ENCODE results near the gene C2CD3. TPM values are rescaled to one million over a fixed set of nuclear protein-coding genes. Genes with fewer than 3 reads are reported as not detected.

The C2CD3 gene
- total RNA-seq, 3 donors from 2014 or later: 28.9 to 32.4 (median 29.8) TPM

- no peak for DNase-seq
- no peaks in the 10 kb centered on the region for H3K27me3 Mint-ChIP-seq (ENCODE audit: low read depth)
- peaks cover 9% of the 10 kb centered on the region for H3K36me3 Mint-ChIP-seq (ENCODE audit: insufficient read depth)
- no peaks in the 10 kb centered on the region for H3K9me3 Mint-ChIP-seq
- H3K4me3 Mint-ChIP-seq: no peak overlapping the region
- H3K4me1 Mint-ChIP-seq (ENCODE audit: low read depth): peaks cover 18% of the 10 kb centered on the region
- ATAC-seq: no peak
Observed at GRCh38 chr11:74175920-74176319, 5.1 kb upstream of the C2CD3 start.

- H3K27me3 Mint-ChIP-seq (ENCODE audit: low read depth): no peaks in the 10 kb centered on the region
- no peak overlapping the region for H3K4me3 Mint-ChIP-seq
- peaks cover 13% of the 10 kb centered on the region for H3K36me3 Mint-ChIP-seq (ENCODE audit: insufficient read depth)
- H3K4me1 Mint-ChIP-seq (ENCODE audit: low read depth): peaks cover 11% of the 10 kb centered on the region
- DNase-seq: no peak
- ATAC-seq: no peak
- H3K9me3 Mint-ChIP-seq: no peaks in the 10 kb centered on the region
Observed at GRCh38 chr11:74171997-74172396, 1.2 kb upstream of the C2CD3 start.

DNA sequence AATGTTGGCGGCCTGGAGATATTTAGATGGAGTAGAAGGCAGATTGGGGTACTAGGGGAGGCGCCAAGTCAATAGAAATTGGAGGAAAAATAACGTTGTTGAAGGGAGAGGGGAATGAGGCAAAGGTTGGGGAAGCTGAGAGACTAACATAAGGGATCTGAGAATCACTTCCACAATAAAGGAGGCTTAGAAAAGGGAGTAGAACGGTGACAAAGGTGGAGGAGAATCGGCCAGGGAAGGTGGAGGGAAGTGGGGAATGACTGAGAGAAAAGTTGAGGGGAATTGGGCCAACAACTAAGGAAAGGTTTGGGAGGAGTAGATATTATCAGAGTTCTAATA, 797 bp upstream of the C2CD3 start:
- no peak for ATAC-seq
- H3K9me3 Mint-ChIP-seq: no peaks in the 10 kb centered on the region
- H3K27me3 Mint-ChIP-seq (ENCODE audit: low read depth): no peaks in the 10 kb centered on the region
- no peak overlapping the region for H3K4me3 Mint-ChIP-seq
- DNase-seq: no peak
- peaks cover 17% of the 10 kb centered on the region for H3K36me3 Mint-ChIP-seq (ENCODE audit: insufficient read depth)
- H3K4me1 Mint-ChIP-seq (ENCODE audit: low read depth): peaks cover 14% of the 10 kb centered on the region

DNA sequence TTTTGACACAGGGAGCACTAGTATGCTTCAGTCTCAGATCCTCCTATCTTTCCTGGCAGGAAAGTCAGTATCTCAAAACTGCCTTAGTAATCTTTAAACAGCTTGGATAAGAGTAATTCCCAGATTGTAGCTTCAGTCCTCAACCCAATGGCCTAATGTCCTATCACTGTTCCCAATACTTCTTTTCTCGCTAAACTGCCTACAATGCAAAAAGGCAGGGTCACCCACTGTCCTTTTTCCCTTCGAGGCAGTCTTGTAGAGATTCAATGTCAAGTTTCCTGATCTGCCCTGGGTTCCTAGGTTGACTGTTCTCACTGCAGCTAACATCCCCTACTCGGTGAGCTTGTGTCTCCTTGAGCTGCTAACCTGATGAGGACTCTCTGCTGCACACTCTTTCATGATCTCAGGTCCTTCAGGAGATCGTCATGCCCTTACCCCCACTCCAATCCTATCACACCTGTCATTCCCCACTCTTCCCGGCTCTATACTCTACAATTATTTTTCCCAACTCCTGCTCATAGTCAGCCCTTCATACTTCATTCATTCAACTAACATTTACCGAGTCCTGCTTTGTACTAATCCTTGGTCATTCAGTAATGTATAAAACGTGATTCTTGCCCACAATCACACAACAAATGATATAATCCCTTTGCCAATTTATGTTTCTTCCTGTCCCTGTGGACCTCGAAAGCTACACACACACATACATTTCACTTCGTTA, 904 bp downstream of the C2CD3 start:
- Mint-ChIP-seq H3K36me3 (ENCODE audit: insufficient read depth) (peaks cover 24% of the 10 kb centered on the region), H3K27me3 (ENCODE audit: low read depth) (no peaks in the 10 kb centered on the region), H3K9me3 (no peaks in the 10 kb centered on the region), H3K4me1 (ENCODE audit: low read depth) (peaks cover 14% of the 10 kb centered on the region), H3K4me3 (no peak overlapping the region)
- ATAC-seq (no peak), DNase-seq (no peak)

DNA sequence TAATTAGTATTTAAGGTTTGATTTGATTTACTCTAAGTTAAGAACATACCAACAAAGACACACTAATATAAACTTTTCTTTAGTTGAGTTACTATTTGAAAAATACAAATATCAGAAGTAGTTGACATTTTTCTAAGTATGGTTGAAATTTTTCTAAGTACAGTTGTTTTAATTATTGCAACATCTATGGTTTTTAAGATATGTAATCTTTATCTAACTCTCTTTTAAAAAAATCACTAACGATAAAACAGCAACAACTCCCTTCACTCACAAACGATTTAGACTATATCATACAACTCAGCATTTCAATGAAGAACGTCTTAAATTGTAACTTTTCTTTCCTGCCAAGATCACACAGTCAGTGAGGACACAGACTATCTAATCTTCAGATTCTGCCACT, 2.0 kb downstream of the C2CD3 start:
- no peak for DNase-seq
- Mint-ChIP-seq H3K36me3 (ENCODE audit: insufficient read depth) (peaks cover 24% of the 10 kb centered on the region), H3K9me3 (no peaks in the 10 kb centered on the region), H3K4me1 (ENCODE audit: low read depth) (peaks cover 10% of the 10 kb centered on the region), H3K4me3 (no peak overlapping the region), H3K27me3 (ENCODE audit: low read depth) (no peaks in the 10 kb centered on the region)
- no peak for ATAC-seq

DNA sequence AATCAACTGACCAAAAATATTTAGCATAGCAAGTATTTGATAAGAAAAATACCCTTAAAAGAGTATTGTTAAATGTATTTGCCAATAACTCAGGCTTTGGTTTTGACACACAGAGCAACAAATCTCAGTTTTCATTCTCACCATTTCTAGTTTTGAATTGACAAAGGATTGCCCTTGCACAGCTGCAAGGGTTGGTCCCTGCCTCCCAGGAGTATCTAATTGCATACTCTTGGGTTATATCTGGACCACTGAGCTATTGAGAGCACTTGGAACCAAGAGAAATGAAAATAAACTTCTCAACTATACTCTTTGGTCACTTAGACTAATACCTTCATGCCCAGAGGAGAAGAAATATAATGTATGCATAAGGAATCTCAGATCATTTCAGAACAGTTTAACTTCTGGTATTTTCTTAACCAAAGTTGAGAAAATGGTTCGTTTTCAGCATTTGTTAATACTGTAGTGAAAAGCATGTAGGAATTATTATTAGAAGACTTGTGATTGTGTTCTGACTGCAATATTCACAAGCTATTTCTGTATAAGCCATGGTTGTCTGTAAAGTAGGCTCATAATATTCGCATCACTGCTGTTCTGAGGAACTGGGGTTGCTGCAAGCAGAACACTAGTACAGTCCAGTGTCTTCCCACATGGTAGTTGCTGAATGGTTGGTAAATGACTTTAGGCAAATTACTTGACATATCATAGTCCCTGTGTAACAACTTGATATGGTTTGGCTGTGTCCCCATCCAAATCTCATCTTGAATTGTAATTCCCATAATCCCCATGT, 7.9 kb downstream of the C2CD3 start:
- Mint-ChIP-seq H3K4me3 (no peak overlapping the region), H3K4me1 (ENCODE audit: low read depth) (peaks cover 15% of the 10 kb centered on the region), H3K9me3 (no peaks in the 10 kb centered on the region), H3K36me3 (ENCODE audit: insufficient read depth) (peaks cover 41% of the 10 kb centered on the region), H3K27me3 (ENCODE audit: low read depth) (no peaks in the 10 kb centered on the region)
- DNase-seq (no peak), ATAC-seq (no peak)

- DNase-seq: no peak
- no peak for ATAC-seq
- H3K27me3 Mint-ChIP-seq (ENCODE audit: low read depth): no peaks in the 10 kb centered on the region
- H3K4me1 Mint-ChIP-seq (ENCODE audit: low read depth): peaks cover 13% of the 10 kb centered on the region
- no peaks in the 10 kb centered on the region for H3K9me3 Mint-ChIP-seq
- H3K4me3 Mint-ChIP-seq: no peak overlapping the region
- H3K36me3 Mint-ChIP-seq (ENCODE audit: insufficient read depth): peaks cover 37% of the 10 kb centered on the region
Observed at GRCh38 chr11:74159642-74160041, 11.2 kb downstream of the C2CD3 start.

- H3K4me1 Mint-ChIP-seq (ENCODE audit: low read depth): peaks cover 9% of the 10 kb centered on the region
- ATAC-seq: no peak
- H3K9me3 Mint-ChIP-seq: no peaks in the 10 kb centered on the region
- H3K4me3 Mint-ChIP-seq: no peak overlapping the region
- peaks cover 39% of the 10 kb centered on the region for H3K36me3 Mint-ChIP-seq (ENCODE audit: insufficient read depth)
- no peaks in the 10 kb centered on the region for H3K27me3 Mint-ChIP-seq (ENCODE audit: low read depth)
- DNase-seq: no peak
Observed at GRCh38 chr11:74157169-74157568, 13.6 kb downstream of the C2CD3 start.

DNA sequence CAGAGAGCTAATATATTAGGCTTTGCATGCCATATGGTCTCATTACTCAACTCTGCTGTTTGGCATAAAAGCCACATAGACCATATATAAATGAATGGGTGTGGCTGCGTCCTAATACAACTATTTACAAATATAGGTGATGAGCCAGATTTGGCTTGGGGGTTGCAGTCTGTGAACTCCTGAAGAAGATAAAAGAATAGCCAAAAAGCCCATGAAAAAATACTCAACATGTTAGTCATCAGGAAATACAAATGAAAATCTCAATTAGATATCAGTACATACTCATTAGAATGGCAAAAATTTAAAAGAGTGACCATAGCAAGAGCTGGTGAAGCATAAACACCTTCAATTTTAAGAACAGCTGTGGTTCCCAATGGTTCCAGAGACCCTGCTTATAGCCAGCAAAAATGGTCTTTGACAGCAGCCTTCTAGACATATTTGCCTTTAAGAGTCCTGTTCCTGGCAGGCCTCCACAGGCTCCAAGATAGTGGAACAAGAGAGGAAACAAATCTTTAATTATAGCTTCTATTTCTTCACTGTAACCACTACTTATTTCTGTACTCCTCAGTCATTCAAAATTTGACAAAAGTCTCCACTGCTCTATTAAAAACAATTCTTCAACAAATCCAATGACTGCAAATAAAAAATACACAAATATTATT, 16.1 kb downstream of the C2CD3 start:
- Mint-ChIP-seq H3K27me3 (ENCODE audit: low read depth) (no peaks in the 10 kb centered on the region), H3K36me3 (ENCODE audit: insufficient read depth) (peaks cover 35% of the 10 kb centered on the region), H3K4me3 (no peak overlapping the region), H3K4me1 (ENCODE audit: low read depth) (peaks cover 8% of the 10 kb centered on the region), H3K9me3 (no peaks in the 10 kb centered on the region)
- ATAC-seq (no peak), DNase-seq (no peak)

GRCh38 chr11:74153224-74153623, 17.6 kb downstream of the C2CD3 start:
- Mint-ChIP-seq H3K36me3 (ENCODE audit: insufficient read depth) (peaks cover 36% of the 10 kb centered on the region), H3K9me3 (no peaks in the 10 kb centered on the region), H3K4me3 (no peak overlapping the region), H3K4me1 (ENCODE audit: low read depth) (peaks cover 8% of the 10 kb centered on the region), H3K27me3 (ENCODE audit: low read depth) (no peaks in the 10 kb centered on the region)
- ATAC-seq (no peak), DNase-seq (no peak)

DNA sequence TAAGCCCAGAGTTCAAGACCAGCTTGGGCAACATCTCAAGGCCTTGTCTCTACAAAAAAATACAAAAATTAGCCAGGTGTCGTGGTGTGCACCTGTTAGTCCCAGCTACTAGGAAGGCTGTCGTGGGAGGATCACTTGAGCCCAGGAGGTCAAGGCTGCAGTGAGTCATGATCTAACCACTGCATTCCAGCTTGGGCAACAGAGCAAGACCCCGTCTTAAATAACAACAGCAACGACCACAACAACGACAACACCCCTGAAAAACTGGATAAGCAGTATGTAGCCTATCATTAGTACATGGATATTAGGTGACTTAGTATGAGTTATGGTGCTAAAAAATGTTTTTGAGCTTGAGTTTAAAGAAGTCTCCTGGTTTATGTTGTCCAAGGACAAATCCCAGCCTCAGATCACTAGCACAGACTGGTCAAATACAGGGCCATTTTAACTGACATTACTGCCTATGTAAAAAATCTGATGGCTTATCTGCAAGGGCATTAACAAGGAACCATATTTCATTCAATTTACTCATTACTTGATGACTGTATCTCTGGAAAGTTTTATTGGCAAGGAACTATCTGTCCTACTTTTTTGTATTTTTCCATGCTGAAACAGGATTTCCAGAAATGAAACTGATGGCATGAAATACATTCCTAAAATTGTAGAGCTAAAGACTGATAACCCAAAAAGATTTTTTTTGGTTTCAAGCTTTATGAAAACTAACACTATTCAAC, 23.4 kb downstream of the C2CD3 start:
- ATAC-seq (no peak), DNase-seq (no peak)
- Mint-ChIP-seq H3K9me3 (no peaks in the 10 kb centered on the region), H3K4me3 (no peak overlapping the region), H3K27me3 (ENCODE audit: low read depth) (no peaks in the 10 kb centered on the region), H3K4me1 (ENCODE audit: low read depth) (peaks cover 4% of the 10 kb centered on the region), H3K36me3 (ENCODE audit: insufficient read depth) (peaks cover 25% of the 10 kb centered on the region)

- Mint-ChIP-seq H3K27me3 (ENCODE audit: low read depth) (no peaks in the 10 kb centered on the region), H3K9me3 (no peaks in the 10 kb centered on the region), H3K4me1 (ENCODE audit: low read depth) (no peaks in the 10 kb centered on the region), H3K36me3 (ENCODE audit: insufficient read depth) (peaks cover 21% of the 10 kb centered on the region), H3K4me3 (no peak overlapping the region)
- ATAC-seq (no peak), DNase-seq (no peak)
Observed at GRCh38 chr11:74144592-74144991, 26.2 kb downstream of the C2CD3 start.

DNA sequence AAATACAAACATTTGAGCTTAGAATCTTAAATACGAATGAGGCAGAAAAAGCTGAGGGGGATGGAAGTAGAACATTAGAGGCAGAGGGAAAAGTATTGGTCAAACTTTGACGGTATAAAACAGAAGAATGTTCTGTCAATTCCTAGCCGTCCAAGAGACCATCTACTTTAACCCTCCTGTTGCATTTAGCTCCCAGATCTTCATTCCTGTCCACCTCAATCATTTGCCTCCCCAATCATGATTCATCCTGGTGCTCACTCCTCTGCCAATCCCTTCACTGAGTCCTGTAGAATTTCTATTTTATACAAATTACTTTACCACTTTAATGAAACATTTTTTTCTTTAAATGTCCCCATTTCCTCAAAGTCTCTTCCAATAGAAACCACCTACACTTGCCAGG, 28.2 kb downstream of the C2CD3 start:
- no peaks in the 10 kb centered on the region for H3K4me1 Mint-ChIP-seq (ENCODE audit: low read depth)
- DNase-seq (no peak), ATAC-seq (no peak)
- no peaks in the 10 kb centered on the region for H3K9me3 Mint-ChIP-seq
- no peaks in the 10 kb centered on the region for H3K27me3 Mint-ChIP-seq (ENCODE audit: low read depth)
- H3K4me3 Mint-ChIP-seq: no peak overlapping the region
- H3K36me3 Mint-ChIP-seq (ENCODE audit: insufficient read depth): peaks cover 30% of the 10 kb centered on the region

DNA sequence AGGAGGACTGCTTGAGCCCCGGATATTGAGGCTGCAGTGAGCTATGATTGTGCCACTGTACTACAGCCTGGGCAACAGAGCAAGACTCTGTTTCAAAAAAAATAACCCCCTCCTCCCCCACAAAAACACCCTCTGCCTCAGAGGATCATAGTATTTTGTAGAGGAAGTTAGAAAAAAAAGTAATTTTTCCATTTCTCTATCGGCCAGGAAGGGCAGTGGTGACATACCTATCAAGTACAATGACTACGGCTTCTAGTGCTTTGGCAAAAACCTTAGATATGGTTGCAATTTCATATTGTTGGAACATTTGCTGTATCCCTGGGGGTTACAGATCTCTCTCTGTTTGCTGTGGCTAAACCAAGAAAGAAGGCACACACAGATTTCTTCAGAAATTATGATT, 28.9 kb downstream of the C2CD3 start:
- DNase-seq (no peak), ATAC-seq (no peak)
- H3K9me3 Mint-ChIP-seq: no peaks in the 10 kb centered on the region
- H3K36me3 Mint-ChIP-seq (ENCODE audit: insufficient read depth): peaks cover 29% of the 10 kb centered on the region
- no peaks in the 10 kb centered on the region for H3K27me3 Mint-ChIP-seq (ENCODE audit: low read depth)
- H3K4me3 Mint-ChIP-seq: no peak overlapping the region
- H3K4me1 Mint-ChIP-seq (ENCODE audit: low read depth): no peaks in the 10 kb centered on the region
